GM12801 (cell line): Measurements from ENCODE around the gene SHANK3.

Source experiments
- TF ChIP-seq, protein P1 (sequence below): IDR thresholded peaks from one replicate; pipeline ENCODE4 v1.5.1; 2011; ENCODE audit warnings: control low read depth; ENCODE audit not compliant: insufficient read length; ENCODE audit errors: extremely low read depth

SHANK3 gene

GRCh38 chr22:50675553-50676179, 3.0 kb downstream of the SHANK3 start:
- TF ChIP-seq, protein P1, sequence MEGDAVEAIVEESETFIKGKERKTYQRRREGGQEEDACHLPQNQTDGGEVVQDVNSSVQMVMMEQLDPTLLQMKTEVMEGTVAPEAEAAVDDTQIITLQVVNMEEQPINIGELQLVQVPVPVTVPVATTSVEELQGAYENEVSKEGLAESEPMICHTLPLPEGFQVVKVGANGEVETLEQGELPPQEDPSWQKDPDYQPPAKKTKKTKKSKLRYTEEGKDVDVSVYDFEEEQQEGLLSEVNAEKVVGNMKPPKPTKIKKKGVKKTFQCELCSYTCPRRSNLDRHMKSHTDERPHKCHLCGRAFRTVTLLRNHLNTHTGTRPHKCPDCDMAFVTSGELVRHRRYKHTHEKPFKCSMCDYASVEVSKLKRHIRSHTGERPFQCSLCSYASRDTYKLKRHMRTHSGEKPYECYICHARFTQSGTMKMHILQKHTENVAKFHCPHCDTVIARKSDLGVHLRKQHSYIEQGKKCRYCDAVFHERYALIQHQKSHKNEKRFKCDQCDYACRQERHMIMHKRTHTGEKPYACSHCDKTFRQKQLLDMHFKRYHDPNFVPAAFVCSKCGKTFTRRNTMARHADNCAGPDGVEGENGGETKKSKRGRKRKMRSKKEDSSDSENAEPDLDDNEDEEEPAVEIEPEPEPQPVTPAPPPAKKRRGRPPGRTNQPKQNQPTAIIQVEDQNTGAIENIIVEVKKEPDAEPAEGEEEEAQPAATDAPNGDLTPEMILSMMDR, result no peak

DNA sequence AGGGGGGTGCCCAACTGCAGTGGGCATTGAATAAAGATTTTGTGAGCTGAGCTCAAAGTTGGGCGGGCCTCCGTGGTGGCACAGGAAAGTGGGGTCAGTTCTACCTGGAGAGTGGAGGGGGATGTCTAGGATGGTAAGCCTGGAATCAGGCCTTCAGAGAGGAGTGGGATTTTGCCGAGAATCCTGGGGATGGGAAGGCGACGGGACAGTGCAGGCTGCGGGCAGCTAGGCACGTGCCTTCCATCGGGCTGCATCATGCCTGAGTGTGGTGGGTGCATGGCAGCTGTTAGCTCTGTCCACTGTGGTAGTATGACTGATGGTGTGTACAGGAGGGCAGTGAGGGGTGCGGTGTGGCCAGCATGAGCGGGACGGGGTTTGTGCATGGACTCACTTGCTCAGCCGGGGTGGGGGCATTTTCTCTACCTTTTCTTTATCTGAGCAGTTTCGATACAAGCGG, 3.6 kb downstream of the SHANK3 start:
- TF ChIP-seq, protein P1, result no peak

GRCh38 chr22:50676661-50677492, 4.3 kb downstream of the SHANK3 start:
- TF ChIP-seq, protein P1, result no peak

GRCh38 chr22:50677493-50678217, 5.0 kb downstream of the SHANK3 start:
- TF ChIP-seq, protein P1, result no peak

- TF ChIP-seq, protein P1, result no peak
These were observed 5.6 kb downstream of the SHANK3 start for GRCh38 chr22:50678218-50678650.

- TF ChIP-seq, protein P1, result no peak
These were observed 6.3 kb downstream of the SHANK3 start for GRCh38 chr22:50678651-50679521.
